ENCODE measurements around the gene TMPRSS2. TPM values are rescaled to one million over a fixed set of nuclear protein-coding genes. Genes with fewer than 3 reads are reported as not detected.

Gene TMPRSS2
- total RNA-seq, 1 donor from 2014 or later = 1.3 TPM

GRCh38 chr21:41530366-41530765, 22.4 kb upstream of the TMPRSS2 start:
- H3K36me3 Mint-ChIP-seq = no peaks in the 10 kb centered on the region

GRCh38 chr21:41529769-41530168, 21.8 kb upstream of the TMPRSS2 start:
- TF ChIP-seq CTCF (IDR thresholded peaks at IDR 0.05; ENCODE audit: unreplicated experiment) = no peak

More at GRCh38 chr21:41530366-41530765, 22.4 kb upstream of the TMPRSS2 start:
- no peak for TF ChIP-seq CTCF (IDR thresholded peaks at IDR 0.05; ENCODE audit: unreplicated experiment)
- peaks cover 2% of the 10 kb centered on the region for H3K4me1 Mint-ChIP-seq
- no peaks in the 10 kb centered on the region for H3K27me3 Mint-ChIP-seq (ENCODE audit: low read depth)
- H3K27ac Mint-ChIP-seq = no peak overlapping the region
- no peak for DNase-seq (ENCODE audit: low spot score in 2 of 2, unreplicated experiment in 2 of 2)
- no peaks in the 10 kb centered on the region for H3K9me3 Mint-ChIP-seq
- H3K4me3 Mint-ChIP-seq = no peak overlapping the region

GRCh38 chr21:41526478-41527087, 18.6 kb upstream of the TMPRSS2 start:
- H3K9me3 Mint-ChIP-seq = no peaks in the 10 kb centered on the region
- no peaks in the 10 kb centered on the region for H3K4me1 Mint-ChIP-seq
- H3K27ac Mint-ChIP-seq = no peak overlapping the region
- no peak overlapping the region for H3K4me3 Mint-ChIP-seq
- H3K36me3 Mint-ChIP-seq = no peaks in the 10 kb centered on the region
- no peak for DNase-seq (ENCODE audit: low spot score in 2 of 2, unreplicated experiment in 2 of 2)
- peaks cover 1% of the 10 kb centered on the region for H3K27me3 Mint-ChIP-seq (ENCODE audit: low read depth)
- TF ChIP-seq CTCF (IDR thresholded peaks at IDR 0.05; ENCODE audit: unreplicated experiment) = no peak

More at GRCh38 chr21:41529769-41530168, 21.8 kb upstream of the TMPRSS2 start:
- Mint-ChIP-seq H3K4me1 (no peaks in the 10 kb centered on the region), H3K27ac (no peak overlapping the region), H3K27me3 (ENCODE audit: low read depth) (peaks cover under 1% of the 10 kb centered on the region), H3K36me3 (no peaks in the 10 kb centered on the region), H3K9me3 (no peaks in the 10 kb centered on the region), H3K4me3 (no peak overlapping the region)
- no peak for DNase-seq (ENCODE audit: low spot score in 2 of 2, unreplicated experiment in 2 of 2)

- Mint-ChIP-seq H3K27me3 (ENCODE audit: low read depth) (peaks cover 3% of the 10 kb centered on the region), H3K27ac (no peak overlapping the region), H3K9me3 (peaks cover 8% of the 10 kb centered on the region), H3K4me1 (no peaks in the 10 kb centered on the region), H3K36me3 (no peaks in the 10 kb centered on the region), H3K4me3 (no peak overlapping the region)
- TF ChIP-seq CTCF (IDR thresholded peaks at IDR 0.05; ENCODE audit: unreplicated experiment) = no peak
- no peak for DNase-seq (ENCODE audit: low spot score in 2 of 2, unreplicated experiment in 2 of 2)
Measured at GRCh38 chr21:41523175-41523574, 15.2 kb upstream of the TMPRSS2 start.

- H3K9me3 Mint-ChIP-seq = peaks cover 15% of the 10 kb centered on the region
- H3K27me3 Mint-ChIP-seq (ENCODE audit: low read depth) = peaks cover 3% of the 10 kb centered on the region
- TF ChIP-seq CTCF (IDR thresholded peaks at IDR 0.05; ENCODE audit: unreplicated experiment) = no peak
- DNase-seq (ENCODE audit: low spot score in 2 of 2, unreplicated experiment in 2 of 2) = no peak
- H3K4me1 Mint-ChIP-seq = no peaks in the 10 kb centered on the region
- no peak overlapping the region for H3K4me3 Mint-ChIP-seq
- no peak overlapping the region for H3K27ac Mint-ChIP-seq
- no peaks in the 10 kb centered on the region for H3K36me3 Mint-ChIP-seq
Measured at GRCh38 chr21:41521489-41522027, 13.6 kb upstream of the TMPRSS2 start.

Measured in mesothelial cell of epicardium (in vitro differentiated cells).